ENCODE data around the gene PDCD6IP. TPM values are rescaled to one million over a fixed set of nuclear protein-coding genes. Genes with fewer than 3 reads are reported as not detected.

PDCD6IP gene
- total RNA-seq, 1 donor, result 258 TPM

DNA sequence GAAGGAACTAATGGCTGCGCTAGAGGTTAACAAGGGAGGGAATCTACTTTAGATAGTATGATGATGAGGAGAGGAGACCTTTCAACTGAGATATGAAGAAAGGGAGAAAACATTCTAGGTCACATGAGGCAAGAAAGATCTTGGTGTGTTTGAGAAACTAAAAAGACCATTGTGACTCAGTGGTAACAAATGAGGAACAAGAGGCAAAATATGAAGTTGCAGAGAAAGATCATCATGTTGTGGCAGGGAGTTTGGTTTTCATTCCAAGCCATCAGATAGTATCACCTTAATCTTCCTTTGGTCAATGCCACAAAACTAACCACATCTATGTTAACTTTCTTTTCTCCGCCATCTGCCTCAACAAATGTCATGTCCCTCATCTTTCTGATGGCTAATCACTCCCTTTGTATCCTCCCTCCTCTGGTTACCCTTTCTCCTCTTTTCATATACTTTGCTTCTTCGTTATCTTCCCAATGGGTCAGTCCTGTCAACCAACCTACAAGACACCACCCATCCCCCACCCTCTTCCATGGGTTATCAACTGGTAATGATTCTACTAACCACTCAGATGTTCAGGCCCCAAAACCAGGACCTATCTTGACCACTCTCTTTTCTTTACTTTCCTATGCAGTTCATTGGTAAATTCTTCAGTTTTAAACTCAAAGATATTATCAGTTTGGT is 2.4 kb upstream of the PDCD6IP start:
- H3K4me3 ChIP-seq (ENCODE audit: low read depth, low read length), result no peak overlapping the region
- TF ChIP-seq, protein P1, sequence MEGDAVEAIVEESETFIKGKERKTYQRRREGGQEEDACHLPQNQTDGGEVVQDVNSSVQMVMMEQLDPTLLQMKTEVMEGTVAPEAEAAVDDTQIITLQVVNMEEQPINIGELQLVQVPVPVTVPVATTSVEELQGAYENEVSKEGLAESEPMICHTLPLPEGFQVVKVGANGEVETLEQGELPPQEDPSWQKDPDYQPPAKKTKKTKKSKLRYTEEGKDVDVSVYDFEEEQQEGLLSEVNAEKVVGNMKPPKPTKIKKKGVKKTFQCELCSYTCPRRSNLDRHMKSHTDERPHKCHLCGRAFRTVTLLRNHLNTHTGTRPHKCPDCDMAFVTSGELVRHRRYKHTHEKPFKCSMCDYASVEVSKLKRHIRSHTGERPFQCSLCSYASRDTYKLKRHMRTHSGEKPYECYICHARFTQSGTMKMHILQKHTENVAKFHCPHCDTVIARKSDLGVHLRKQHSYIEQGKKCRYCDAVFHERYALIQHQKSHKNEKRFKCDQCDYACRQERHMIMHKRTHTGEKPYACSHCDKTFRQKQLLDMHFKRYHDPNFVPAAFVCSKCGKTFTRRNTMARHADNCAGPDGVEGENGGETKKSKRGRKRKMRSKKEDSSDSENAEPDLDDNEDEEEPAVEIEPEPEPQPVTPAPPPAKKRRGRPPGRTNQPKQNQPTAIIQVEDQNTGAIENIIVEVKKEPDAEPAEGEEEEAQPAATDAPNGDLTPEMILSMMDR (IDR thresholded peaks at IDR 0.05; ENCODE audit: insufficient read depth, low read length), result no peak
- DNase-seq (ENCODE audit: low read depth), result no peak

DNA sequence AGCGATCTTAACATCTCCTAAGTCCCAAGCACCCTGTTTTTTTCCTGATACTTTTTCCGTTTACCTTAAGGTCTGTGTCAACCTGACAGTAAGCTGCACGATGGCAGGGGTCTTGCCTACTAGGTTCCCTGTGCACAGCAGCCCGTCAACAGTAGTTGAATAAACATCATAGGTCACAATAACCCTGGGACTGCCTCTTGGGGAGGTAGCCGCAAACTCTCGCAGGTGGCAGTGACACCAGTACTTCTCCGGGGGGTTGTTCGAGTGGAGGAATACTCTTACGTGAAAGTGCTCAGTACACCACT is 365 bp upstream of the PDCD6IP start:
- TF ChIP-seq, protein P1 (IDR thresholded peaks at IDR 0.05; ENCODE audit: insufficient read depth, low read length), result no peak
- no peak for DNase-seq (ENCODE audit: low read depth)
- peak overlapping the region; percentile 98 for H3K4me3 ChIP-seq (ENCODE audit: low read depth, low read length)

DNA sequence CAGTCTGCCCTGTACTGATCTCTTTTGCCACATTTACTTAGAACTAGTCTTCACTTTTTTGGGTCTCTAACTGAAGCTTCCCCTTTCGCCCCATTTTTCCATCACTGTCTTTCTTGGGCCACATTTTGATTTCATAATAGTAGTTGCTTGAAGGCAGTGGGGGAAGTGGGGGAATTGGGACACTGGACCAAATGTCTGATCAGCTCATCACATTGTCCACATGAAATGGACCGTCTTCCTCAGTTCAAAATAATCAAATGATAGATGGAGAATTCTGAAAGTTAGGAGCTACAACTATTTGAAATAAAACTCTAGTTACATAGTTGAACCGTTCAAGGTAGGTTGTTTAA is 747 bp downstream of the PDCD6IP start:
- H3K4me3 ChIP-seq (ENCODE audit: low read depth, low read length), result peak overlapping the region; percentile 98
- TF ChIP-seq, protein P1 (IDR thresholded peaks at IDR 0.05; ENCODE audit: insufficient read depth, low read length), result no peak
- DNase-seq (ENCODE audit: low read depth), result no peak

DNA sequence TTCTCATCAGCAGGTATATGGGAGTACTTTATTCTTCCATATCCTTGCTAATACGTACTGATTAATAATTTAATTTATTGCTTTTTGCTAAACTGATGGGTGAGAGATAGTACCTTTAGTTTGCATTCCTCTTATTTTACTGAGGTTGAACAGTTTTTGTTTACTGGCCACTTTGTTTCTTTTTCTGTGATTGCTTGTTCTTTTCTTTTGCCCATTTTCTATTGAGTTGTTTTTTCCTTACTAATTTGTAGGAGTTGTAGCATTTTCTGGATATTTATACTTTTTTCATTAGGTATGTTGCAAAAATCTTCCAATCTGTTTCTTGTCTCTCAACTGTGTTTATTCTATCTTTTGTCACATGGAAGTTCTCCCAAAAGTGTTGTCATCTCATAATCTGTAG is 4.8 kb downstream of the PDCD6IP start:
- TF ChIP-seq, protein P1 (IDR thresholded peaks at IDR 0.05; ENCODE audit: insufficient read depth, low read length), result no peak
- no peak for DNase-seq (ENCODE audit: low read depth)
- no peak overlapping the region for H3K4me3 ChIP-seq (ENCODE audit: low read depth, low read length)

DNA sequence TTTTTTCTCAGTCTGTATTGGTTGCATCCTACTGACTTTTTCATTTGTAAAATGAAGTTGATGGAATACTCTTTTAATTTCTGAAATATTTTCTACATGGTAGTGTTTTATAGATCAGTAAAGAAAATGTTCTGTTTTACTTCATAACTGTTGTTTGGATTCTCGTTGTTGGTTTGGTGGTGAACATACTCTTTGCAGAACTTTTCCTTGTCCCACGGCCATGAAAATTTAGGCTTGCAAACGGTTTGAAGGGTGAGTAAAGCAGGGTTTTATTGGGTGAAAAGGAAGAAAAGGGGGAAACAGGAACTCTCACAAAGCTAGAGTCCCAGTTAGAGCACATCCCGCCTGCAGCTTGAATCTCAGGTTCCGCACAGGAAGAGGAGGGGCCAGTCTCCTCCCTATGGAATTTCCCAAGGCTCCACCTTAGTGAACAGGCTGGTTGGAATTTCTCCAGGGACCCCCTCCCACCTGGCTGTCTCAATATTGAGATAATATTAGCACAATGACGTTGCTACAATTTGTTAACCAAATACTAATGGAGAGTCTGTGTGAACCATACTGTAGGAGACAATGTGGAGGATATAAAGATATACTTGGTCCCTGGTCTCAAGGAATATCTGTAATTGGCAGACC is 5.6 kb downstream of the PDCD6IP start:
- no peak for DNase-seq (ENCODE audit: low read depth)
- H3K4me3 ChIP-seq (ENCODE audit: low read depth, low read length), result no peak overlapping the region
- TF ChIP-seq, protein P1 (IDR thresholded peaks at IDR 0.05; ENCODE audit: insufficient read depth, low read length), result no peak

DNA sequence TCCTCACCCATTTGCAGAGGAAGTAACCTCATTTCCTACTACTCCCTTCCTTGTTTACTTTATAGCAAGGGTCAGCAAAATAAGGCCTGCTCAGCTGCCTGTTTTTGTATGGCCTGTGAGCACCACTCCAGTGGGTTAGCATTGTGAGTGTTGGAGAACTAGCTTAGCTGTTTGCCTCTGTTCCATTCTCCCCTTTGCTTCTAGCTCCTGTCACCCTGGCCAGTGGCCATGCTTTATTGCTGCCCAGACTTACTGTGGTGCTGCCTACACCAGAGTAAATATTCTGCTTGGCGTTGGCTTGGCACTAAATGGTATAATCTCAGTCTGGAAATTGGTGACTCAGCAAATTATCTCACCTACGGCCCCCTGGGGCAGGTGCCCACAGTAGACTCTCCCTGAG is 8.8 kb downstream of the PDCD6IP start:
- no peak for DNase-seq (ENCODE audit: low read depth)
- TF ChIP-seq, protein P1 (IDR thresholded peaks at IDR 0.05; ENCODE audit: insufficient read depth, low read length), result no peak
- H3K4me3 ChIP-seq (ENCODE audit: low read depth, low read length), result no peak overlapping the region

DNA sequence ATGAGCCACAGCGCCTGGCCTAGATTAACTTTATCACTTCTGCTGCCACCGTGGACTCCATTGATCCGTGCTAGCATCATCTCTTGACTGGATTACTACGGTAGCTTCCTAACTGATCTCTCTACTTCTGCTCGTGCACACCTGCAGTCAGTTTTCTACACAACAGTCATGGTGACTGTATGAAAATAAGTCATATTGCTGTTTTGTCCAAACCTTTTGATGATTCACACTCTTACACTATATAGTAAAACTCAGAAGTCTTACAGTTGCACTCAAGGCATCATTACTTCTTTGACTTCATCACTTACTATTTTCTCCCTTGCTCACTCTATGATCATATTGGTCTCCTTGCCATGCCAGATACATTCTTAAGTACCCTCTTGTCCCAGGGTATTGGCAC is 10.1 kb downstream of the PDCD6IP start:
- TF ChIP-seq, protein P1 (IDR thresholded peaks at IDR 0.05; ENCODE audit: insufficient read depth, low read length), result no peak

More for the DNA sequence above, 10.1 kb downstream of the PDCD6IP start:
- H3K4me3 ChIP-seq (ENCODE audit: low read depth, low read length), result no peak overlapping the region
- no peak for DNase-seq (ENCODE audit: low read depth)
